IMR-90 (cell line): ENCODE results near the gene OCSTAMP.

Experiments
- CEBPB ChIP-seq: IDR thresholded peaks from 2 replicates; pipeline ENCODE4 v1.6.1; 2012; ENCODE audit warnings: low read depth, low read length, improper control_type of control experiment
- CHD1 ChIP-seq: IDR thresholded peaks from 2 replicates; pipeline ENCODE4 v1.6.1; 2012; ENCODE audit warnings: low read depth, low read length, improper control_type of control experiment
- FOS ChIP-seq: fragments of 150-350 bp; IDR thresholded peaks from 2 replicates; pipeline ENCODE4 v1.6.1; 2016; ENCODE audit warnings: low read depth, low read length
- MAFK ChIP-seq: IDR thresholded peaks from 2 replicates; pipeline ENCODE4 v1.6.1; 2012; ENCODE audit warnings: low read depth, low read length, improper control_type of control experiment
- MXI1 ChIP-seq: IDR thresholded peaks from 2 replicates; pipeline ENCODE4 v1.6.1; 2012; ENCODE audit warnings: low read depth, mild to moderate bottlenecking, low read length, moderate library complexity, borderline replicate concordance
- POLR2A ChIP-seq: IDR thresholded peaks from 2 replicates; pipeline ENCODE4 v1.6.1; 2012; ENCODE audit warnings: mild to moderate bottlenecking, low read depth, low read length
- RAD21 ChIP-seq: IDR thresholded peaks from 2 replicates; pipeline ENCODE4 v1.6.1; 2012; ENCODE audit warnings: low read length, improper control_type of control experiment
- TF ChIP-seq, protein P1 (sequence below): conservative IDR thresholded peaks from 2 replicates; pipeline ENCODE4 v1.5.1; 2012; ENCODE audit warnings: mild to moderate bottlenecking, low read depth, low read length, improper control_type of control experiment

DNA sequence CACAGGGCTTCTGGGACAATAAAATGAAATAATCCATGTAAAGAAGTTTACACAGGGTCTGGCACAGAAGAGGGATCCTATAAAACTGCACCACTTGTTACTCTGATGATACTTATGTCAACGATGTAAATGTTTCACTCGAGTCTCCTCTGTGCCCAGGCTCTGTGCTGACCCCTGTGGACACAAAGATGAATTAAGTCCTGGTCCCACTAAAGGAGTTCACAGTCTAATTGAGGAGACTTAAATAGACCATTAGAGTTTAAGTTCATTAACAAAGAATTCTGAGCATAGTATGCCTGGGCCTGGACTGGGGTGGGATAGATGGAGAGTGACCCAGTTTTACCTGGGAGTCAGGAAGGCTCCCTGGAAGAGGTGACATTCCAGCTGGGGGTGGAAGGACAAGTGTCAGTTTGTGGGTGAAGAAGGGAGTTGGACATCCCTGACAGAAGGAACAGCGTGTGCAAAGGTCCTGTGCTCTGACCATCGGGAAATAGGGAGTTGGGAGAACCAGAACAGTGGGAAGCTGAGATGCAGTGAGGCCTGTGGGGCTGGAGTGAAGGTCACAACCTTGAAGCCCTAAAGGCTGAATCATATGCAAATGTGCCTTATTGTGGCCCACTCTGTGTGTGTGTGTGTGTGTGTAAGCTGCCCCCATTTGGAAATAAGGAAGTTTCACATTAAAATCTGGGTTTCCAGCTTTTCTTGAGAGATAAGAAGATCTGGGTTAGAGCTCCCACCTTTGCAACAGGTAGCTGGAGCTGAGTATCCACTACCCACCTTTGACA, 1.1 kb downstream of the OCSTAMP start:
- TF ChIP-seq RAD21 (no peak), MAFK (no peak), POLR2A (no peak), MXI1 (no peak), FOS (no peak), CHD1 (no peak), CEBPB (no peak)
- TF ChIP-seq, protein P1, sequence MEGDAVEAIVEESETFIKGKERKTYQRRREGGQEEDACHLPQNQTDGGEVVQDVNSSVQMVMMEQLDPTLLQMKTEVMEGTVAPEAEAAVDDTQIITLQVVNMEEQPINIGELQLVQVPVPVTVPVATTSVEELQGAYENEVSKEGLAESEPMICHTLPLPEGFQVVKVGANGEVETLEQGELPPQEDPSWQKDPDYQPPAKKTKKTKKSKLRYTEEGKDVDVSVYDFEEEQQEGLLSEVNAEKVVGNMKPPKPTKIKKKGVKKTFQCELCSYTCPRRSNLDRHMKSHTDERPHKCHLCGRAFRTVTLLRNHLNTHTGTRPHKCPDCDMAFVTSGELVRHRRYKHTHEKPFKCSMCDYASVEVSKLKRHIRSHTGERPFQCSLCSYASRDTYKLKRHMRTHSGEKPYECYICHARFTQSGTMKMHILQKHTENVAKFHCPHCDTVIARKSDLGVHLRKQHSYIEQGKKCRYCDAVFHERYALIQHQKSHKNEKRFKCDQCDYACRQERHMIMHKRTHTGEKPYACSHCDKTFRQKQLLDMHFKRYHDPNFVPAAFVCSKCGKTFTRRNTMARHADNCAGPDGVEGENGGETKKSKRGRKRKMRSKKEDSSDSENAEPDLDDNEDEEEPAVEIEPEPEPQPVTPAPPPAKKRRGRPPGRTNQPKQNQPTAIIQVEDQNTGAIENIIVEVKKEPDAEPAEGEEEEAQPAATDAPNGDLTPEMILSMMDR: no peak
